HL-60 (cell line): ENCODE data around the gene ARMC5.

Experiments
- CTCF ChIP-seq: IDR thresholded peaks from one replicate; pipeline ENCODE4 v1.5.1; 2011; ENCODE audit warnings: low read length, control low read depth, inconsistent platforms; ENCODE audit not compliant: insufficient read depth
- GABPA ChIP-seq: IDR thresholded peaks from 2 replicates; pipeline ENCODE4 v1.6.1; 2012; ENCODE audit warnings: low read depth
- POLR2AphosphoS5 ChIP-seq: IDR thresholded peaks from 2 replicates; pipeline ENCODE4 v1.6.1; 2012; ENCODE audit warnings: low read depth
- REST ChIP-seq: IDR thresholded peaks from 2 replicates; pipeline ENCODE4 v1.6.1; 2012; ENCODE audit warnings: low read depth; ENCODE audit not compliant: insufficient replicate concordance

- no peak for TF ChIP-seq CTCF
- no peak for TF ChIP-seq GABPA
- TF ChIP-seq REST = no peak
- no peak for TF ChIP-seq POLR2AphosphoS5
These were observed 41.4 kb upstream of the ARMC5 start for GRCh38 chr16:31417916-31418315.
